ENCODE data around the gene CAB39.

CAB39 gene

GRCh38 chr2:230681171-230681545 lies 31.5 kb upstream of the CAB39 start:
- DNase-seq (ENCODE audit: low read depth): no peak
- no peak overlapping the region for H3K4me3 ChIP-seq (ENCODE audit: low read length)
- TF ChIP-seq, protein P1, sequence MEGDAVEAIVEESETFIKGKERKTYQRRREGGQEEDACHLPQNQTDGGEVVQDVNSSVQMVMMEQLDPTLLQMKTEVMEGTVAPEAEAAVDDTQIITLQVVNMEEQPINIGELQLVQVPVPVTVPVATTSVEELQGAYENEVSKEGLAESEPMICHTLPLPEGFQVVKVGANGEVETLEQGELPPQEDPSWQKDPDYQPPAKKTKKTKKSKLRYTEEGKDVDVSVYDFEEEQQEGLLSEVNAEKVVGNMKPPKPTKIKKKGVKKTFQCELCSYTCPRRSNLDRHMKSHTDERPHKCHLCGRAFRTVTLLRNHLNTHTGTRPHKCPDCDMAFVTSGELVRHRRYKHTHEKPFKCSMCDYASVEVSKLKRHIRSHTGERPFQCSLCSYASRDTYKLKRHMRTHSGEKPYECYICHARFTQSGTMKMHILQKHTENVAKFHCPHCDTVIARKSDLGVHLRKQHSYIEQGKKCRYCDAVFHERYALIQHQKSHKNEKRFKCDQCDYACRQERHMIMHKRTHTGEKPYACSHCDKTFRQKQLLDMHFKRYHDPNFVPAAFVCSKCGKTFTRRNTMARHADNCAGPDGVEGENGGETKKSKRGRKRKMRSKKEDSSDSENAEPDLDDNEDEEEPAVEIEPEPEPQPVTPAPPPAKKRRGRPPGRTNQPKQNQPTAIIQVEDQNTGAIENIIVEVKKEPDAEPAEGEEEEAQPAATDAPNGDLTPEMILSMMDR (IDR thresholded peaks at IDR 0.05; ENCODE audit: insufficient read depth, low read depth, low read length, missing control alignments): no peak

DNA sequence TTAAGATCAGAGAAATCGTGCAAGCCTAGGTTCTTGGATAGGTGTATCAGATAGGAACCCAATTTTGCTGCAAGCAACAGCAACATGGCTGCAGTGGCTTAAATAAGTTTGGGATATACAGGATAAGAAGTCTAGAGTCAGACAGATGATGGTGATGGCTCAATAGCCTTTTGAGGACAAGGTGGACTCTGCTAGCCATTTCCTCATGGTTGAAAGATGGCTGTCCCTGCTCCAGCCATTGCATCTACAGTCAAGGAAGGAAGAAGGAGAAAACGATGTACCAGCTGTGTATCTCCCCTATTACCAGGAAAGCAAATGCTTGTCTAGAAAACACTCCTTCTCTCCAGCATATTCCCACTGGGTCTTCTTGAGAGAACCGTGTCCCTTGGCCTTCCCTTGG lies 30.1 kb upstream of the CAB39 start:
- H3K4me3 ChIP-seq (ENCODE audit: low read length): no peak overlapping the region
- TF ChIP-seq, protein P1 (IDR thresholded peaks at IDR 0.05; ENCODE audit: insufficient read depth, low read depth, low read length, missing control alignments): no peak
- no peak for DNase-seq (ENCODE audit: low read depth)

DNA sequence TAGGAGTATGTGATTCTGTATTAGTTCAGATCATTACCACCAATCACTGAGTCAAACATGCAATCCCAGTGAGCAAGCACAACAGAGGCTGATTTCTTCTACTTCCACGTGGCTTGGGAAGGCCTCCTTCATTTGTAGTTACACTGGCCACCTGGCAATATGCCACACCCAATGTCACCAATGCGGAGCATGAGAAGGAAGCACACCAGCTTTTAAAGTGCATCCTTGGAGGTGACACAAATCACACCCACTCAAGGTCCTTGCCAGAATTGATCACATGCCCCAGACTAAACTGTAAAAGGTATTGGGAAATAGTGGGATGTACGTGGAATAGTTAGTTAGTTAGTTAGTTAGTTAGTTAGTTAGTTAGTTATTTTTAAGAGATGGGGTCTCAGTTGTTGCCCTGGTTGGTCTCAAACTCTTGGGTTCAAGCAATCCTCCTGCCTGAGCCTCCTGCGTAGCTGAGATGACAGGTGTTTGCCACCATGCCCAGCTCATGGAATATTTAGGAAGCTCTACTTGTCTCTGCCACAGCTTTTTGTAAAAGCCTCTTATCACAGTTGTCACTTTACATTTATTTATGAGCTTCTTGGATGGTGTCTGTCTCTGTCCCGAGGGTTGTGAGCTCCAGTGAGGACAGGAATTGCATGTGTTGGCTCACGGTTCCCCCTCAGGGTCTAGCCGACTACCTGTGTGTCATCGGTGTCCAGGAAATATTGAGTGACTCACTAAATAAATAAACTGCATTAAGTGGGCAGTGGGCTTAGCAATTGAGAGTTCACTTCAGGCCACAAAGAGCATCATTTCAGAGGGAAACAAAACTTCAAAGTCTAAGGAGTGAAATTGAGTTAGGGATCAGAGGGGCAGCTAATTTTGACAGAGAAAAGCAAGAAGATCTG lies 28.1 kb upstream of the CAB39 start:
- TF ChIP-seq, protein P1 (IDR thresholded peaks at IDR 0.05; ENCODE audit: insufficient read depth, low read depth, low read length, missing control alignments): no peak
- no peak overlapping the region for H3K4me3 ChIP-seq (ENCODE audit: low read length)

GRCh38 chr2:230685178-230685577 lies 27.5 kb upstream of the CAB39 start:
- no peak overlapping the region for H3K4me3 ChIP-seq (ENCODE audit: low read length)
- DNase-seq (ENCODE audit: low read depth): no peak
- TF ChIP-seq, protein P1 (IDR thresholded peaks at IDR 0.05; ENCODE audit: insufficient read depth, low read depth, low read length, missing control alignments): no peak

More for the DNA sequence above, 28.1 kb upstream of the CAB39 start:
- DNase-seq (ENCODE audit: low read depth): peak; percentile 92

DNA sequence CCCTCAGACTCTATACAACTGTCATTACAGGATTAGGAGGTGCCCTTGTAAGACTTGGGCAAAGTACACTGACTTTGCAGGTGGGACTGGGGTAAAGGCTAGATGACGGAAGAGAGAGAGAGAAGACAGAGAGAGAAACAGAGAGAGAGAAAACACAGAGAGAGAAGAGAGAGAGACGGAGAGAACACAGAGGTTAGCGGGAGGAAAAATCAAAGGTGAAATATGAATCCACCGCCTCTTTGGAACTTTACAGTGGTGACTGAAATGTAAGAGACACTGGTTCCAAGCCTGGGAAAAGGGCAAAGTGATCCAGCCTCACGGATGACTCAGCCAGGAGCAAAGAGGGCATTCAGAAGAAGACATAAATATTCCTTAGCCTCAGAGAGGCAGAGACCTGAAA lies 25.1 kb upstream of the CAB39 start:
- no peak overlapping the region for H3K4me3 ChIP-seq (ENCODE audit: low read length)
- TF ChIP-seq, protein P1 (IDR thresholded peaks at IDR 0.05; ENCODE audit: insufficient read depth, low read depth, low read length, missing control alignments): no peak
- peak; percentile 70 for DNase-seq (ENCODE audit: low read depth)

DNA sequence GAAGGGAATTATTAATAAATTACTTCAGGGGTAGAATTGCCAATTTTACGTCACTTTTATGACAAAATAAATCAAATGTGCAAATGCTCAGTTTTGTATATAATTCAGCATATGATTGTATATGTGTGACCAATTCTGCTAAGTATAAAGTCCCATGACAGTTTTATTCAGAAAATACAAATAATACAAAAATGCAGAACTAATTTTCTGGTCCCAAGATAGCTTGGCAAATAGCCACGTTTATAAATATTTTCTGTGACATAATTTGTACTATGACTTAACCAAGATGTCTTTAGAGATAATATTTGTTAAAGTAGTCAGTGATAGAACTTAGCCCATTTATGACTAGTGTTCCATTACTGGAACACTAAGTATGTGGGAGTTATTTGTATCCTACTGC lies 24.2 kb upstream of the CAB39 start:
- TF ChIP-seq, protein P1 (IDR thresholded peaks at IDR 0.05; ENCODE audit: insufficient read depth, low read depth, low read length, missing control alignments): no peak
- DNase-seq (ENCODE audit: low read depth): no peak
- H3K4me3 ChIP-seq (ENCODE audit: low read length): no peak overlapping the region

- no peak overlapping the region for H3K4me3 ChIP-seq (ENCODE audit: low read length)
- TF ChIP-seq, protein P1 (IDR thresholded peaks at IDR 0.05; ENCODE audit: insufficient read depth, low read depth, low read length, missing control alignments): no peak
- DNase-seq (ENCODE audit: low read depth): no peak
Observed at GRCh38 chr2:230690439-230690838, 22.2 kb upstream of the CAB39 start.
